DLD1 (cell line): ENCODE results near the gene PCDH8.
"Not testable (repeated sequence)": the region's sequence is repeated elsewhere in the genome, so short reads cannot be mapped to it uniquely, and the experiment has no call there.

Experiments used
- in situ Hi-C: cut with HindIII; loops from 2 replicates; pipeline ENCODE4 v1.10.0; 2017; ENCODE audit warnings: low sequenced_read_pairs

PCDH8 gene

DNA sequence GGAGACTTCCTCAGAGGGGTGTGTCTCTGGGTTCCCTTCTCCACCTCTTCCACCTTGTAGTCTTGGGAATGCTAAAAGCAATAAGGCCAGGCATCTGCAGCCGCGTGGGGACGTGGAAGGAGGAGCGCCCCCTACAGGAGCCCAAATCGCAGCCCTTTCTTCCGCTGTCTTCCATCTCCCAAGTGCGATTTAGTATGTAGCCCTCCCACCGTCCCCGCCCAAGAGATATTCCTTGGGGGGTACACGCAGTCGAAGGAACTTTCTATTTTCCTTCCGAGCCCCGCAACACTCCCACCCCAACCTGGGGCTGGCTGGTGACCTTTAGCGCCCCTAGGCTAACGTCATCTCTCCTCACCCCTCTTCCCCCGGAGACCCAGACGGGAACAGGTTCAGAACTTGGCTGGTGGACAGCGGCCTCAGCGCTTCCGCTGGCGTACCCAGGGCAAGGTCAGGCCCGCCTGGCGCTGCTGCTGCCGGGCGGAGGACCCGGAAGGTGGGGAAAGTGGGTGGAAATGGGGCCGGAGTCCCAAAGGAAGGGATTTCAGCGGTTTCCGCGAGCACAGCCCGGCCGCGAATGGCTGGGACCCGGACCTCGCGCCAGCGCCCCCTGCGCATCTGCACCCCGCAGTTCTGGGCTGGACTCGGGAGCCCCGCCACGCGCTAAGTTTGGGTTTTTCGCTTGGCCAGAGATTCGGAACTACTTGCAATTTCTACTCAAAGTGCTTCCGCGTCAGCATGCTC, 2.1 kb upstream of the PCDH8 start:
- in situ Hi-C loops = no loop called here

DNA sequence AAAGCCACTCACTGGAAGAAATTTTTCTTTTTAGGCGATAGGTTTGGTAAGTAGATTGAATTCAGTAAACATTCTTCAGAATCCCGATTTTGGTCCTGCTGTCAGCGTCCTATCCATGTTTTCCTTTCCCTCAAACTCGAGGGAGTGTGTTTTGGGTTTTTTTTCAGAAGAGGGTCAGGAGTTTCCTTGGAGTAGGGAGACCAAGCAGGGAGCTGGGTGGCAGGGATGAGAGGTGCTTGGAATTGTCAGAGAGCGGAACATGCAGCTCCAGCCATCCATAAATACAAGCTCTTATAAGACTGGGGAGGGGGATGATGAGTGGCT, 1.6 kb upstream of the PCDH8 start:
- in situ Hi-C loops = no loop called here

- in situ Hi-C loops = no loop called here
These were observed 1.0 kb upstream of the PCDH8 start for GRCh38 chr13:52849291-52850071.

DNA sequence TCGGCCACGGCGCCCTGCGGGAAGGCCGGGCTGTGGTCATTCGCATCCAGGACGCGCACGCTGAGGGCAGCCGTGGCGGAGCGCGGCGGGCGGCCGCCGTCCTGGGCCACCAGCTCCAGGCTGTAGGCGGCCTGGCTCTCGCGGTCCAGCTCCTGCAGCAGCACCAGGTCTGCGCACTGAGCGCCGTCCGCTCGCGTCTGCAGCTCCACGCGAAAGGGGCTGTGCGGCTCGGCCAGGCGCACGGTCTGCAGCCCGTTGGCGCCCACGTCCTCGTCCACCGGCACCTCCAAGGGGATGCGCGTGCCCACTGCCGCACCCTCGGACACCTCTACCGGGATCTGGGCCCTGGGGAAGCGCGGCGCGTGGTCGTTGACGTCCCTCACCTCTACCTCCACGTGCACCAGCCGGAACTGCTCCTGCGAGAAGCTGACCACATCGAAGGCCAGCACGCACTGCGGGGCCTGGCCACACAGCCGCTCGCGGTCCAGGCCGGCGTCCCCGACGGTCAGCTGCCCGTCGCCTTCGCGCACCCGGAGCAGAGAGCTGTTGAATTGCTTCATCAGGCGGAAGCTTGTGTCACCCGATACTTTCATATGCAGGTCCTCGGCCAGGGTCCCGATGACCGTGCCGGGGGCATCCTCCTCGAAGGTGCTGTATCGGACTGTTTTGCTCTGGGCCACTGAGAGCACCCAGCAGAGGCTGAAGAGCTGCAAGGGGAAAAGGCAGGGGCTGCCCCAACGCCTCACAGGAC, 583 bp downstream of the PCDH8 start:
- in situ Hi-C loops = no loop called here

DNA sequence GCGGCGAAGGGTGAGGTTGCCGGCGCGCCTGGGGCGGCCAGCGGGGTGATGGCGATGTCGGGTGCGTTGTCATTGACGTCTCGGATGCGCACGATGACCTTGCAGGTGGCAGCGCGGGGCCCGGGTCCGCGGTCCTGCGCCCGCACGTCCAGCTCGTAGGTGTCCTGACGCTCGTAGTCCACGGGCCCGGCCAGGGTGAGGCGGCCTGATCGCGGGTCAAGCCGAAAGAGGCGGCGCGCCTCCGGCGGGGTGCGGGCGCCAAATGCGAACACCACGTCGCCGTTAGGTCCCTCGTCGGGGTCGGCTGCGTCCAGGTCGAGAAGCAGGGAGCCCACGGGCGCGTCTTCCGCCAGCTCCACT, 1.1 kb downstream of the PCDH8 start:
- in situ Hi-C loops = no loop called here

GRCh38 chr13:52846567-52847321, 1.7 kb downstream of the PCDH8 start:
- in situ Hi-C loops = no loop called here

DNA sequence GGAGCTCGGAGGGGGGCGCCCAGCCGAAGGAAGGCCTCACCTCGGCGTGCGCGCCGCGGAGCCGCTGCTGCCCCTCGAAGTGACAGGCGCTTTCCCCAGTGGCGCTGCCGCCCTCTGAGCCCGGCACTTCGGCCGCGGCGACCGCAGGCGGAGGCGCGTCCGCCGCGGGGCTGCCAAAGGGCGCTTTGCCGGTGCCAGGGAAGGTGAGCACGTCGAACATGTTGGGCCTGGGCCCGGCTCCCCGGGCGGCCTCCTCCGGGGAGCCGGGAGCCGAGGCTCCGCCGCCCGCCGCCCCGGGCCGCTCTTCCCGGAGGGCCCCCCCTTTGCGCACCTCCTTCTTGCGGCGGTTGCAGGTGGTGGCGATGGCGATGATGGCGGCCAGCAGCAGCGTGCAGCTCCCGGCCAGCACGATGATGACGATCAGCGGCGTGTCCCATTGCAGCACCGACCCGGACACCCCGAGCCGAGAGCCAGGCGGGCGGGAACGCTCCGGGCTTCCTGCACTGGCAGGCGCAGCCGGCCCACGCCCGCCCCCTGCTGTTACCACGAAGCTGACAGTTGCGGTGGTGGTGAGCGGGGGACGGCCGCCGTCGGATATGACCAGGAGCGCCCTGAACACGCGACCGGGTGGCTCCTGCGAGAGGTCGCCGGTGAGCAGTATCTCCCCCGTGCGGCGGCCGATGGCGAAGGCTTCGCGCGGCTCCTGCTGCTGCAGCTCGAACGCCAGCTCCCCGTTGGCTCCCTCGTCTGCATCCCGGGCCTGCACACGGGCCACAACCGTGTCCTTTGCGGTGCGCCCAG, 2.5 kb downstream of the PCDH8 start:
- in situ Hi-C loops = no loop called here

- in situ Hi-C loops = no loop called here
These were observed 3.1 kb downstream of the PCDH8 start for GRCh38 chr13:52845334-52845761.

GRCh38 chr13:52844836-52845235, 3.6 kb downstream of the PCDH8 start:
- in situ Hi-C loops = no loop called here

GRCh38 chr13:52842441-52842840, 6.0 kb downstream of the PCDH8 start:
- in situ Hi-C loops = no loop called here

DNA sequence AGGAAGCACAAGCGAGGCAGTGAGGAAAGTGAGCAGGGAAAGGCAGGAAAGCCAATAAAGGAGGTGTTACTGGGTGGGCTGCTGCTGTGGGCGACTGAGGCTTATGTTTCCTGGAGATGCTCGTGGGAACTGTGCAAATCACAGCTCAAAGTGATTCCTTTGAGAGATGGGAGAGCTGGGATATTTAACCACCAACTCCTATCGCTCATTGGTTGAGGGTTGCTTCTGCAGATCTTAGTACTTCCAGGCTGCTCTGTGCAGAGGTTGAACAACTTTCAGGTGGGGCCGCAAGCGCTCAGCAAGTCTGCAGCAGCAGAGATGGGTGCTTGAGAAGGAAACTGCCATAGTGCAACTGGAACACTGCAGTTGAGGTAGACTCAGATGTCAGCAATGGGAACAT, 8.4 kb downstream of the PCDH8 start:
- in situ Hi-C loops = no loop called here

DNA sequence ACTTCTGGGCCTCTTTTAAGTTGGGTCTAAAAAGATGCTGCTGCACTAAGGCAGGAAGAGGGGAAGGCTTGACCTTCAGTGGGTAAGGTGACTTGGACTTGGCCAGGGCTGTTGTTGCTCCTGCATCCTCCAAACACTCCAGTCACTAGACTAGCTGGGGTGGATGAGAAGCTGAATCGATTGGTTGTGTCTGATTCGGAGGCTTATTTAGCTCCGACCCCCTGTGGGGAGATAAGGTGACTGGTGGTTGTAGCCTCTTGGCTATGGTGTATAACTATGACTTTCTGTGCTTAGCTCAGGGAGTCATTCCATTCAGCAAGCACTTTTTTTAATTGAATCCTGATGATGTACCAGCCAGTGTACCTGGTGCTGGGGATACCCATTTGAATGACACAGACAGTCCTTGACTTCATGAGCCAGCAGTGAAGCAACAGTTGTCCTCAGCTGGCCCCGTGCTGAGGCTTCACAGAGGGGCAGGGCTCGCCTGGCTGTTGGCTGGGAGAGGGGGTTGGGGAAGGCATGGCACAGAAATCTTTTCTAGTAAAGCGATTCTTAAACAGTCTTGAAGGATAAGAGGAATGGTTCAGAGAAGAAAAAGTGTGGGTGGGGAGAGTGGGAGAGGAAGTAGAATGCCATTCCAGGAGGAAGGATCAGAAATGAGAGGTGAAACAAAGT, 9.9 kb downstream of the PCDH8 start:
- in situ Hi-C loops = no loop called here

DNA sequence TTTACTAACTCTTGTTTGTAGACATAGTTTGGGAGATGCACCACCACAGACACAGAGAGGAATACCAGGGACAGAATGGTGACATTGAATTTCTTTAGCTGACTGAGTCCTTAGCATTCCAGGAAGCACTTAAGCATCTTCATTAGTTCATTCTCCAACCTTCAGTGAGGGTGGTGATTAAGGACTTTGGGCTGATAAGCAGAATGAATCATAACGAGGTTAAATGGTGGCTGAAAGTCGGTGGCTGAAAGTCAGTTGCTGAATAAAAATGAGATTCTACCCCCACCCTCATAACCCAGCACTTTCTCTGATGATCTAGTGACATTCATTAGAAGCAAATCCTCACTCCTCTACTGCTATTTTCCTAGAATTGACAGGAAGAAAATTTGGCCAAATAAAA, 10.6 kb downstream of the PCDH8 start:
- in situ Hi-C loops = no loop called here

DNA sequence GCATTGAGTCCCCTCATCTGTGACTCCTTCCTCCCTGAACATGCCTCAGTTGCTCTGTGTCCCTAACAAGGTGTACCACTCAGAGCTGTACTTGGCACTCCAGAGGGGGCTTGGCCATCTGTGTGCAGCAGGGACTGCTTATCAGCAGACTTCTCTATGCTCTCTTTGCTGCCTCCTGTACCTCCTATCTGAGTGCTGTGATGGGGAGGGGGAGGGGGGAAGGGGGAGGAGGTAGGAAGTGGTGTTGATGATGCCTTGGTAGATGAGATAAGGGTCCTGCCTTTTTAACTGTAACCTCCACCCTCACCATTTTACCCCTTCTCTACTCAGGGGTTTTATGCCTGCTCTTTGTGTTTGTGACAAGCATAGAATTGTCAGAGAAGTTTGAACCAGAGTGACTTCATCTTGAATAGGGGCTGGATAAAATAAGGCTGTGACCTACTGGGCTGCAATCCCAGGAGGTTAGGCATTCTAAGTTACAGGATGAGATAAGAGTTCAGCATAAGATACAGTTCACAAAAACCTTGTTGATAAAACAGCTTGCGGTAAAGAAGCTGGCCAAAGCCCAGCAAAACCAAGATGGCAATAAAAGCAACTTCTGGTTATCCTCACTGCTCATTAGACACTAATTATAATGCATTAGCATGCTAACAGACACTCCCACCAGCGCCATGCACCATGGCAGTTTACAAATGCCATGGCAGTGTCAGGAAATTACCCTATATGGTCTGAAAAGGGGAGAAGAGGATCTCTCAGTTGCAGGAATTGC, 13.2 kb downstream of the PCDH8 start:
- in situ Hi-C loops = no loop called here

DNA sequence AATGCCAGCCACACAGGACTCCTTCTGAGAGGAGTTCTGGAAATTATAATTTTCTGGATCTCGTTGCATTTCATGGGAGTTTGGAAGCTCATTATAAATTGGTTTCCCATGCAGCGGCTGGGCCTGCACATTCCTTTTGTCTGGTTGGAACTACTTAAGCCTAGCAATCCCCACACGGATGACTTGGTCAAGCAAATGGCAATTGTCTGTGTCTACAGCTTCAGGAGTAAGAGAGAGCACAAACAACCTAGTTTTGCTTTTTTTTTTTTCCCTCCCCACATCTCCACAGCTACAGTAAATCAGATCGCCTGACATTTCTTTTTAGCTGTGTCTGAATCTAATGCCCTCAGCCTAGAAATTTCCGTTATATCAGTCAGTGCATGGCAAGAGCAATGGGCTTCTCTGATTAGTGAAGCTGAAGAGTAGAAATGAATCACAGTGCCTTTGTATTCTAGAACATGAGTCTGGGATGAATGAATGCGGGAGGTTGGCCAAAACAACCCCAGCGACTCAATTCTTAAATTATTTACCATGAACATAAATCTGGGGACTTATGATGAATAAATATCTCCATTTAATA, 15.1 kb downstream of the PCDH8 start:
- in situ Hi-C loops = no loop called here

- in situ Hi-C loops = no loop called here
These were observed 16.1 kb downstream of the PCDH8 start for GRCh38 chr13:52832313-52832712.

- in situ Hi-C loops = no loop called here
These were observed 17.5 kb downstream of the PCDH8 start for GRCh38 chr13:52830946-52831345.

DNA sequence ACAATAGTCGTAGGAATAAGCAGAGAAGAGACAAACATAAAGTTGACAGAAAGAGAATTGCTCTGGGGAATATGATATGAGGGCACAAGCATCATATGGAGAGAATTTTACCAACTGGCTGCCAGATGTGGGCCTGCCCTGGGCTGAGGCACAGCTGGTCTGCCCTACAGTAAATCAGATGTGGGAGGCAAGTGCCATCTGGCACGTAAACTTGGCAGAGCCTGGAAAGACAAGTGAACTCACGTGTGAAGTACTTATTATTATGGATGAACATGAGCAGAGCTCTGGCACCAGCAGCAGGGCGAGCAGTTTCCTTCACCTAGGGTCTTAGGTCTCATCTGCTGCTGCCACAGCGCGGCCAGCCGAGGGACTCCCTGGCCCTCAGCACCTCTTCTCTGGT, 20.6 kb downstream of the PCDH8 start:
- in situ Hi-C loops = no loop called here

GRCh38 chr13:52817886-52818285, 30.6 kb downstream of the PCDH8 start:
- in situ Hi-C loops = not testable (repeated sequence)
